Fibroblast of skin of abdomen (primary cell): ENCODE measurements around the gene MPV17. TPM values are rescaled to one million over a fixed set of nuclear protein-coding genes. Genes with fewer than 3 reads are reported as not detected.
"Not testable (repeated sequence)": the region's sequence is repeated elsewhere in the genome, so short reads cannot be mapped to it uniquely, and the experiment has no call there.

Source experiments
- DNase-seq: peaks from one replicate; pipeline ENCODE4 v3.0.0-alpha.2; 2013
- polyA plus RNA-seq, 2 experiments: library from polyadenylated mRNA; unstranded; fragments of 120-200 nt; gene quantifications; one replicate each; pipeline ENCODE4 v1.2.1, GENCODE V29; 2013; ENCODE audit not compliant: insufficient read length in 2 of 2

MPV17 gene, protein sequence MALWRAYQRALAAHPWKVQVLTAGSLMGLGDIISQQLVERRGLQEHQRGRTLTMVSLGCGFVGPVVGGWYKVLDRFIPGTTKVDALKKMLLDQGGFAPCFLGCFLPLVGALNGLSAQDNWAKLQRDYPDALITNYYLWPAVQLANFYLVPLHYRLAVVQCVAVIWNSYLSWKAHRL
- 92.2 TPM for polyA plus RNA-seq (2013, experiment 1 of 2; ENCODE audit: insufficient read length)
- 97.4 TPM for polyA plus RNA-seq (2013, experiment 2 of 2; ENCODE audit: insufficient read length)

DNA sequence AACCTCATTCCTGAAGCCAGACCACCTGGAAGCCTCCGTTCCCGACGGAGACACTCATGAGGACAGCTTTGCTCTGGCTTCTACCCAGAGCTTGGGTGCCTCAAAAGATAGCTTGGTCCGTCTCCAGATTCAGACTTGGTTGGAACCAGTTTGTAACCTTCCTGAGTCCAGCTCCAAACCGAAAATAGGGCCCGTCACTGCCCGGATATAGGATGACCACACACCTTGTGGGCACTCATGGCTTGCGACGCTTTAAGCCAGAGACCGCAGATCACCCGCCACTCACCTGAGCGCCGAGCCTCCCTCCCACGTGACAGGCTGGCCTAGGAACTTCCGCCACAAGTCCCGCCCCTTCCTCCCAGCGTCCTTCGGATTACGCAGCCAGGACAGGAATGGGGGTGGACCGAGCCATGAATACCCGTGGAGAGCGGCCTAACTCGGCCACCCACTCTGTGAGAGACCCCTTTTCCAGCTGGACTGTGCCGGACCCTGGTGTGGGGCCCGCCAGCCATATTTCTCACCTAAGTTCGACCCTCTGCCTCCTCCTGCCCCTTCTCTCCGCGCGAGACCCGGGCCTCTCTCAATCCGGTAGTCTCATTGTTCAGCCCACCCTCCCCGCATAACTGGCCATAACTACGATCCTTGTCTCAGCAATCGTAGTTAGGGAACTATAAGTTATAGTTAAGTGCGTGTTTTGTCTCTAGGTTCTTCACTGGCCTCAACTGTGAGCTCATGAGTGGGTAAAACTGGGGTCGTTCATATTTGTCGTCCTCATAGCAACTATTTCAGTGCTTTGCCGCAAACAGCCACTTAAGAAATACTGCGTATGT lies at the start of gene MPV17:
Gene MPV17 (minus strand): TSS at position 332 of the 830 bp plus-strand sequence. CDS start 580 bp downstream, outside the sequence.
- DNase-seq = peak; percentile 89

DNA sequence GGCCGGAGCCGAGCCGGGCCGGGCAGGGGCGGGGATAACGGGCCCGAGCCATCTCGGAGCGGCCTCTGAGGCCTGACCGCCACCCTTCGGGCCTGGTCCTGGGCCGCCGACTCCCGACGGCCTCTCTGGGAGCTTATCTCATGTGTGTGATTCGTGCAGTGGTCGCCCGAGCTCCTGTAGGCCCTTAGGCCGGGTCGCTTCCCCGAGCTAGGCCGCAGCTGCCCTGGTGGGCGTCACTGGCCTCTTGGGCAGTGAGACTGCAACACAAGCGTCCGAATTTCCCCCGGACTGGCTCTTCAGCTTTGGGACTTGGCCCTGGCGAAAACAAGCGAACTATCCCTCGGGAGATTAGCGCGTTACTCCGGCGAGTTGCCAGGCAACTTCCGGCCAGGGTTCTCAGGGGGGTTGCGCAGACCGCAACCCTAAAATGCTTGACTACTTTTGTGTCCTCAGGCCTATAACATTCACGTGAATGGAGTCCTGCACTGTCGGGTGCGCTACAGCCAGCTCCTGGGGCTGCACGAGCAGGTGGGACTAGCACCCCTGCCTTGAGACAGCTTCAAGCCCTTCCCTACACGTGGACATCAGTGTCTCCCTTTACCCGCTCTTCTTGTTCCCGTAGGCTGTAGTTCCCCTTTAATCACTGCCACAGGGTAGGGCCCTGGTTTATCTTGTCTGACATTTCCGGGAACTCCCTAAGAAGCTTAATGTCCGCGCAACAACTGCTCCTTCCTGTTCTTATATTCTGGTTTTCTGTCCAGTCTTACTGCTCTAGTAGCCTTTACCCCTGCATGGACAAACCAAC lies 48.1 kb upstream of the MPV17 start:
- peak; percentile 31 for DNase-seq

DNA sequence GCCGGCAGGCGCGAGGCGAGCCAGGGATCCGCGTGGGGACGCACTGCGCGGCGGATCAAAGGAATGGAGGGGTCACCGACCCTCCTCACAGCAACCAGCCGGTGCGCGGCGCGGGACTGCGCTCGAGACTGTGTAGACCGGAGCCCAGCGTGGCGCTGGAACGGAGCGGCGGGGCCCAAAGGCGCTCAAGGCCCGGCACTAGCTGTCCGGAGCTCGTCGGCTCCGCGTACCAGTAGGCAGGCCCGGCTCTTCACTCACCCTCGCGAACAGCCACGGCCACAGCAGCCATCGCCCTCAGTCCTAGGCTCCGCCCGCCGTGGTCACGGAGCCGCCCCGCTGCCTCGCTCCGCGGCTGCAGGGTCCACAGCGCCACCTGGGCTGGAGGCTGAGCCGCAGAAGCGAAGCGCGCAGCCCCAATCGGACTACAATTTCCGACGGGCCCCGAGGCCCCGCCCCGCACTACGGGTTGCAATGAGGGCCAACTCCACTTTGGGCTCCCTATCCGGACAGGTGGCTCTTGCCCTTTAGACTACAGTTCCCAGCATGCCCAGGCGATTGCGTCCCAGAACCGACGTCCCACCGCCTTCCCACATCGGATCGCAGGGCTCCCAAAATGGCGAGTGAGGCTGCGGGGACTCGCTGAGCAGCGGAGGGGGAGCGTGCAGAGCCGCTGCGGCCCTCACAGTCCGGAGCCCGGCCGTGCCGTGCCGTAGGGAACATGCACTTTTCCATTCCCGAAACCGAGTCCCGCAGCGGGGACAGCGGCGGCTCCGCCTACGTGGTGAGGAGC lies 47.3 kb upstream of the MPV17 start, which contains the start of the genes EIF2B4 and SNX17:
Gene EIF2B4 (minus strand): TSS at position 313 of the 790 bp plus-strand sequence. CDS start 24 bp downstream, at position 289.
Gene SNX17 (plus strand): TSS at position 591 of the 790 bp plus-strand sequence. CDS start 128 bp downstream, at position 719.
- DNase-seq = peak; percentile 99

DNA sequence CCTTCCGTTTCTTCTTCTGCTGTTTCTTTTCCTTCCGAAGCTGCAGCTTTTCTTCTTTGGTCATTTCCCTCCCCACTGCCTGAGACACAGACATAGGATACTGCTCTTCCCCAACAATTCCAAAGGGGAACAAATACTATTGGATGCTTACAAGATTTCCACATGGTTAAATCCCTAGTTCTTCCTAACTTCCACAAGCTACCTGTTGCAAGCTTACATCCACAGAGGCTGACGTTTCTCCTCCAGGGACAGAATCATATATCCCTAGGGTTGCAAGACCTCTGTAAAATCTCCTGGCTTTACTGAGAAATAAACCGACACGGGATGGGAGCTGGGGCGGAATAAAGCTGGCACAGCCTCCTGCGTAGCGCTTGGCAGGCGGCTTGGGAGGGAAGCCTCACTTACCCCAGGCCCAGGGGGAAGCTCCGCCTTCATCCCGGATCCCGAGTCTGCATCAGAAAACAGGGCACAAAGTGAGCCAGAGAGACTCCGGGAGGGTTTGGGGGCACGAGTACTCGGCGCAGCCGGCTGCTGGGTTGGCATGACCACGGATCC lies 46.7 kb upstream of the MPV17 start:
- DNase-seq = peak; percentile 44

DNA sequence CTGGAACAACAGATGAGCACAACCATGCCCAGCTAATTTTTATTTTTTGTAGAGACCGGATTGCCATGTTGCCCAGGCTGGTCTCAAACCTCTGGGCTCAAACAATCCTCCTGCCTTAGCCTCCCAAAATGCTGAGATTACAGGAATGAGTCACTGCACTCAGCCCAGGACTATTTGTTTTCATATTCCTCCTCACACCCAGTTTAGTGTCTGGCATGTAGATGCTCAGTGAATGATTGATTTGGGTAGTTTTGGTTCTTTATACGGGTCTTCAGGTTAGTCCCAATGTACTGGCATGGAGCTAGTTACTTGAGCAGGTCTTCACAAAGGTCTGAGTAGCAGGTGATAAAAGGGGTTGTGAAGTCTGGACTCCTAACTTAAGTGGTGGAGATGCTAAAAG lies 41.0 kb upstream of the MPV17 start:
- no peak for DNase-seq

DNA sequence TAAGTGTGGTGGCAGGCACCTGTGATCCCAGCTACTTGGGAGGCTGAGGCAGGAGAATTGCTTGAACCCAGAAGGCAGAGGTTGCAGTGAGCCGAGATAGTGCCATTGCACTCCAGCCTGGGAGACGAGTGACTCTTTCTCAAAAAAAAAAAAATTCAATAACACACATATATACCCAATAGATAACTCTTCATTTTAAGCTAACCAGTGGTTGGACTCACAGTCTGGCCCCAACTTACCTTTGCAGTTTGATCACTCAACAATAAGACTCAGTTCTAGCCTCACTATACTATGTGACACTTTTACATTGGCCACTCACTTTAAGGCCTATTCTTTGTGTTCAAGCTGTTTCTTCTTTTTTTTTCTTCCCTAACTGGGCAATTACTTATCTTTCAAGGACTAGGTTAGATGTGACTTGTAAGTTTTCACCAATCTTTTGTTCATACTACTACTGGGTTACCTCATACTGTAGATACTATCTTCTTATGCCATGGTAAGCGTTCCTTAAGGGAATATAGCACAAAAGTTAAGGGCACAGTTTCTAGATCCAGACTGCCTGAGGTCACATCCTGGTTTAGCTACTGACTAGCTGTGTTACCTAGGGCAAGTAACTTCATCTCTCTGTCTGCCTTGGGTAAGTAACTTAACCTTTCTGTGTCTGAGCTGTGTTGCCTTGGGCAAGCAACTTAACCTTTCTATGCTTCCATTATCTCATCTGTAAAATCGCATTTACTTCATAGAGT lies 40.0 kb upstream of the MPV17 start:
- no peak for DNase-seq

DNA sequence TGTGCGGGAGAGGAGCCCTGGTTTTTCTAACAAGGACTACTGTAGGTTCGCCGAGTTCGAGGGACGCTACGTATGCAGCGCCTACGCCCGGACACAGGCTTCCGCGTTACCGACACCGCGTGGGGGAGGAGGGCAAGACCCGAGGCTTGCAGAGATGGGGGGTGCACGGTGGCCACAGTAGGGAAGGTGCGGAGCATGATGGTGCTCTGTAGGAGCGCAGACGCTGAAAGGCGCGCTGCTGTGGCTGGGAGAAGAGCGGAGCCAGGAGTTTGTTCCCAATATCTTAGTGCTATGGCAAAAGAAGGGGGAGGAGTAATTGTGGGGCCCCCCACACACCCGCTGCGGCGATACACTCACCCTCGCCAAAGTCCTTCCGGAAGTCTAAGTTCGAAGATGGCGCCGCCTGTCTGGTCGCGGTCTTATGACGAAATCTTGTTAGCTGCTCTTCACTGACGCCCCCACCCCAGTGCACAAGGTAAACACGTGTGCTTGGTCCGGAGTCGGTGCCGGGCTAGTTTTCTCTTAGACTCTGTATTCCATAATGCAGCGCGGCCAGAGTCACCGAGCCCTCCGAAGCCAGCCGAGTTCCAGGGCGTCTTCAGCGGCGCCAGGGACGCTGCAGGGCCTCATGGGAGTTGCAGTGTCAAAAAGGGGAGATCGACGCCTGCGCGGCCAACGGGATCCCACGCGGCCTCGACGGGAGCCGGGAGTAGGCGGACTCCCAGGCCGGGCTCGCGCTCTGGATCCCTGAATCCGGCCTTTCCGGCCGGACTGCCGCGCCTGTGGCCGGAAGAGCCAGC lies 33.7 kb upstream of the MPV17 start, which contains the start of gene GTF3C2:
Gene GTF3C2 (minus strand): TSS at position 383 of the 800 bp plus-strand sequence. CDS start 13,210 bp downstream, outside the sequence.
- DNase-seq = peak; percentile 98

DNA sequence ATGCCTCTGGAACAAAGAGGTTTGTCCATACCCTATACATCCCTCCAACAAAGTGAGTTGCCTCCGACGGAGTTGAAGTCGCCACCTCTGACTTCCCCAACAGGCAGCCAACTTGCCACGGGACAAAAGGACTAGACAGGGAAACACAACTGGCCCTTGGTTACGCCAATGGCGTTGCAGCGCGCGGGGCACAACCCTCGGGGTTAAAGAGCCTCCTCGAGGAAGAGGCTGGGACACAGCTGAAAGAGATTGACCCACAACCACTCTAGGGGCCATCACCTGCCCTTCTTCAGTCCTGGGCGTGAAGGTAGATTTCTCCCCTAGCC lies 33.1 kb upstream of the MPV17 start:
- peak; percentile 37 for DNase-seq

DNA sequence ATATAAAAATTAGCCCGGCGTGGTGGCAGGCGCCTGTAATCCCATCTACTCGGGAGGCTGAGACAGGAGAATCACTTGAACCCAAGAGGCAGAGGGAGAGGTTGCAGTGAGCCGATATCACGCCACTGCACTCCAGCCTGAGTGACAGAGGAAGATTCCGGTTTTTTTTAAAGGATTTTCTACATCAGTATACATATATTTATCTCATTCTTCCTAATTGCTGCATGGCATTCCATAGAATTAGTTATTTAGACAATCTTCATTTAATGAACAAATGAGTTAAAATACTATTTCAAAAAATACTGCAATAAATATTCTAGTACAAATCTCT lies 31.7 kb upstream of the MPV17 start:
- DNase-seq = no peak

DNA sequence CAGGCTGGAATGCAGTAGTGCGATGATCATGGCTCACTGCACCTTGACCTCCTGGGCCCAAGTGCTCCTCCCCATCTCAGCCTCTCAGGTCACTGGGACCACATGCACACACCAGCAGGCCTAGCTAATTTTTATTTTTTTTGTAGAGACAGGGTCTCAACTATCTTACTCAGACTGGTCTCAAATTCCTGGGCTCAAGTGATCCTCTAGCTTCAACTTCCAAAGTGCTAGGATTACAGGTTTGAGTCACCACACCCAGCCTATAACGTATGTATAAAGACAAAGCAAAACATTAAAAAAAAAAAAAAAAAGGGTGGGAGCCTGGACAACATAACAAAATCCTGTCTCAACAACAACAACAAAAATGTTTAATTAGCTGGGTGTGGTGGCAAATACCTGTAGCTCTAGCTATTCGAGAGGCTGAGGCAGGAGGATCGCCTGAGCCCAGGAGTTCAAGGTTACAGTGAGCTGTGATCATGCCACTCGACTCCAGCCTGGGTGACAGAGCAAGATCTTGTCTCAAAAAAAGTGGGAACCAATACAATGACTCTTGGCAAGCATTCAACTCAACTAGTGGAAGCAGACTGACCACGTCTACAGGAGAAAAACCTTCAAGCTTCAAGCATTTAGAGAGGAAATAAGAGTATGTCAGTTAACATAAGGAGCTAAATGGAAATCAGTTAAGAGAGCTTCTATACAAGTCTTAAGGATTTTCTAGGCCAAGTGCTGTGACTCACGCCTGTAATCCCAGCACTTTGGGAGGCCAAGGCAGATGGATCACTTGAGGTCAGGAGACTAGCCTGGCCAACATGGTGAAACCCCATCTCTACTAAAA lies 31.1 kb upstream of the MPV17 start:
- peak; percentile 18 for DNase-seq

DNA sequence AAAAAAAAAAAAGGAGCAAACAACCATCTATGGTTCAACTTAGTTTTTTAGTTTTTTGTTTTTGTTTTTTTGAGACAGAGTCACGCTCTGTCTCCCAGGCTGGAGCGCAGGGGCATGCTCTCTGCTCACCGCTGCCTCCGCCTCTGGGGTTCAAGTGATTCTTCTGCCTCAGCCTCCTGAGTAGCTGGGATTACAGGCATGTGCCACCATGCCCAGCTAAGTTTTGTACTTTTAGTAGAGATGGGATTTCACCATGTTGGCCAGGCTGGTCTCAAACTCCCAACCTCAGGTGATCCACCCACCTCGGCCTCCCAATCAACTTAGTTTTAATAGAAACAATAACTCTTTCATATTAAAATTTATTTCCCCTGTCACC lies 30.5 kb upstream of the MPV17 start:
- DNase-seq = not testable (repeated sequence)

DNA sequence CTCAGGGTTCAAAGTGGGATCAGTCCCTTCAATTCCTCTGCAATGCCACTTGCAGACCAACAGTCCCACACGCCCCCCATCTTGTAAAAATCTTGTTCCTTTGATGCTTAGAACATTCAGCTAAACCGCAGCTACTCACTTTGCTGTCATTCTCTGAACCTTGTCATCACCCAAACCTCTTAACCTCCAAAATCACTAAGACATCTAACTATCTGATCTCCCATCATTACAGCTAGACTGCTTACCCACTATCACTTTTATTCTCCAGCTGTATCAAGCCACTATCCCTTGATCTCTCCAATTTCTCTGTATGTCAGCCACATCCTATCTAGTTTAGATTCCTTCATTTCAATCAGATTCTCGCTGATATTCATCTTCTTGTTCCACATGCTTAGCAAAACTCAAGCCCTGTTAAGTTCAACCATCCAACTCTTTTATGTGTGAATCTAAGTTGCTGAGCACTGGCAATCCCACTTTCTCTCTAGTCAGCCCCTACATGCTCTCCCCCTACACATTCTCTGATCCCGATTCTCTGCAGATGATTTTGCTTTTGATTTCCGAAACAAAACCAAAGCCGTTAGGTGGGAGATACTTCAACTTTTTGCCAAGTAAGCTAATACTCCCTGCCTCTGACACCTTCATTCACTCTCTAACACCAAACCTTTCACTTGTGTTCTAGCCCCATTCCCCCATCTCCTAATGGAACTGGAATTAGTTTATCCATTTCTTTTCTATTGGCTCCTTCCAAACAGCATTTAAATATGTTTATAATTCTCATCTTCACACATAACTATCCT lies 29.1 kb upstream of the MPV17 start:
- no peak for DNase-seq

DNA sequence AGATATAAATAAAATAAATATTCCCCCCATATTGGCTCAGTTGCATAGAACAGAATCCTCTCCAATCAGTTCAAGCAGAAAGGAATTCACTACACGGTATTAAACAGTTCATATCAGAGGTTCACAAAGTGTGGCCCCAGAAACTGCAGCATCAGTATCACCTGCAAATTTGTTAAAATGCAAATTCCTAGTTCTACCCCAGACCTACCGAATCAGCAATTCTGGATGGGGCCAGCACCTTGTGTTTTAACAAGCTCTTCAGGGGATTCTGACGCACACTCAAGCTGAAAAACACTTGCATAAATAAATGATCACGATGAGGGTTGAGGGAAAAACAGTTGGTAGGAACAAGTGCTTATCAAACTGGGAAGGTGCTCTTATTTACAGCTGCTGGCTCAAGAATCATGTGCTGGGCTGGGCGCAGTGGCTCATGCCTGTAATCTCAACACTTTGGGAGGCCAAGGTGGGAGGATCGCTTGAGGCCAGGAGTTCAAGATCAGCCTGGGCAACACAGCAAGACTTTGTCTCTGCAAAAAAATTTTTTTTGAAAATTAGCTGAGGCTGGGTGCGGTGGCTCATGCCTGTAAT lies 27.3 kb upstream of the MPV17 start:
- no peak for DNase-seq

DNA sequence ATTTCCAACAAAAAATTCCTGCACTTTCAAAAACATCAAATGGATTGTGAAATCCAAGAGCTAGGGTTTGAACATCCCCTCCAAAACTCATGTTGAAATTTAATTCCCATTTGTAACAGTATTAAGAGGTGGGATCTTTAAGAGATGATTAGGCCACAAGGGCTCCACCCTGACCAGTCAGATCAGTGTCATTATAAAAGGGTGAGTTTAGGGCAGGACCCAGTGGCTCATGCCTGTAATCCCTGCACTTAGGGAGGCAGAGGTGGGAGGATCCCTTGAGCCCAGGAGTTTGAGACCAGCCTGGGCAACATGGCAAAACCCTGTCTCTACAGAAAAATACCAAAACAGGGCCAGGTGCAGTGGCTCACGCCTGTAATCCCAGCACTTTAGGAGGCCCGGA lies 24.7 kb upstream of the MPV17 start:
- no peak for DNase-seq

DNA sequence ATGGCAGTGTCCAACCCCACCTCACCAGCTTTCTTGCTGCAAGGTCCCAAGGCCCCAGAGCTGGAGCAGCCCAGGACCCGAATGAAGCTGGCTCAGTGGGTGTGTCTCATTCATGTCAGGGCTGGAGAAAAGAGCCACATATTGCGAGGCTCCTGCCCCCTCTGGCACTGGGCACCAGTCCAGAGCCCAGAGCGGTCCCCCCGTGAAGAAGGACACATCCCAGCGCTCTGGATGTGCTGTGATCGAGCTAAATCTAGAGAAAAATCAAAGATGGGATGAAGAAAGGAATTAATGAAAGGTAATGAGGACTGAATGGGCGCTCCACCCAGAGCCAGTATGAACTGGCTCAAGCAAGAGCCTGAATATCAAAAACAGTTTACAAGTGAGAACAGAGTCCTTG lies 13.3 kb upstream of the MPV17 start:
- DNase-seq = no peak

DNA sequence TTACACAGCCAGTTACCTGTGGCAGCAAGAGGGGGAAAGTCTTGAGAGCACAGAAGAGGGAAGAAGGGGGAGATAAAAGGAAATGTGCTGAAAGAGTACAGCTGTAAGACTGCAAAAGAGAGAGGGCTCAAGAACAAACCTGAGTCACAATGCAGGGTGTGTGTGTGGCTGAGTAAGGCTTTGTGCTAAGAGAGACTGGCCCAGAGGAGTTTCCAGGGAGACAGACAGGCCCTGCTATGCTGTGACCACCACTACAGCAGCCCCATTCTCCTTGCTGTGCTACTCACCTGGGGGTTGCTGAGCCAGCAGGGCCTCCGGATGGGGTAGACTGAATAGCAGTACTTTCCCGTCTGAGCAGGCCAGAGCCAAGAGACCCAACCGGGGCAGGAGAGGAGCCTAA lies 12.4 kb upstream of the MPV17 start:
- no peak for DNase-seq

DNA sequence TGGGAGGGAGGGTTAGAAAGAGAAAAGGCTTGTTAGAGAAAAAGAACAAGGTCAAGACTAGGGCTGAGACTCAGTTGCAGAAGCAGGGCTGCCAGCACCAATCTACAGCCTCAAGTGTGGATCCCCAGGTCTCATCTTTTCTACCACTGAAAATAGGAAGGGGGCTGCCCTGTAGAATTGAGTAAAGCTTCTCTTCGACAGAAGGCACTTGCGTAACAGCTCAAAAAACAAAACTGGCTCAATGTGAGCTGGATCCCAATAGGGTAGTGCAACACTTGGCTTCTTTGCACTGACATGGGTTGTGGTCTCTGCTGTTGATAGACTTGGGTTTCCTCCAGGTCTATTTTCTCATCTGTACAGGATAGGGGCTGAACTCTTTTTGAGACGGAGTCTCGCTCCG lies 1.8 kb upstream of the MPV17 start:
- no peak for DNase-seq
